ENCODE results near the gene HAUS8.

GRCh38 chr19:17098326-17098725 is 23.1 kb upstream of the HAUS8 start:
- TF ChIP-seq CTCF (IDR thresholded peaks at IDR 0.05) (no peak), POLR2A (IDR thresholded peaks at IDR 0.05) (no peak)
